Activated CD8-positive, alpha-beta T cell treated with anti-CD3 and anti-CD28 coated beads for 36 hours (primary cell): ENCODE results near the gene PROSER3. TPM values are rescaled to one million over a fixed set of nuclear protein-coding genes. Genes with fewer than 3 reads are reported as not detected.

ENCODE experiments used
- ATAC-seq: fragments of 200-7000 bp; cut with Tn5 transposase; one replicate; pipeline ENCODE4 v1.10.0; 2021; ENCODE audit warnings: mild to moderate bottlenecking, moderate library complexity
- CTCF ChIA-PET: fragments of 350-600 bp; sonication (Branson Sonifier 250); formaldehyde crosslinking; loops from one replicate; lab custom pipeline; 2021; ENCODE audit warnings: antibody characterized with exemption; lab: Charles Lee
- POLR2A ChIA-PET: fragments of 350-600 bp; sonication (Branson Sonifier 250); formaldehyde crosslinking; loops from one replicate; lab custom pipeline; 2021; ENCODE audit warnings: antibody characterized with exemption; lab: Charles Lee
- DNase-seq: peaks from one replicate; pipeline ENCODE4 v3.0.0-alpha.2; 2020
- H3K27ac Mint-ChIP-seq: one replicate; pipeline ENCODE4 v1.8.0; 2021; ENCODE audit warnings: mild to moderate bottlenecking, mixed read lengths
- H3K27me3 Mint-ChIP-seq: one replicate; pipeline ENCODE4 v1.8.0; 2021; ENCODE audit warnings: mixed read lengths
- H3K36me3 Mint-ChIP-seq: one replicate; pipeline ENCODE4 v1.8.0; 2021; ENCODE audit warnings: low read depth, mixed read lengths
- H3K4me1 Mint-ChIP-seq: one replicate; pipeline ENCODE4 v1.8.0; 2021; ENCODE audit warnings: low read depth, mixed read lengths
- H3K4me3 Mint-ChIP-seq: one replicate; pipeline ENCODE4 v1.8.0; 2021; ENCODE audit warnings: mild to moderate bottlenecking, moderate library complexity, mixed read lengths
- H3K9me3 Mint-ChIP-seq: one replicate; pipeline ENCODE4 v1.8.0; 2021; ENCODE audit warnings: mixed read lengths
- intact Hi-C: fragments of 100-400 bp; cut with micrococcal nuclease; formaldehyde crosslinking; loops from one replicate; pipeline ENCODE4 v1.10.0; 2022
- total RNA-seq, 2 experiments: library from RNA; stranded (reverse); gene quantifications; one replicate each; pipeline ENCODE4 v1.2.3, GENCODE V29; 2021
- TF ChIP-seq, protein P1 (sequence below): fragments of 200-600 bp; IDR thresholded peaks from one replicate; pipeline ENCODE4 v1.8.0; 2022; ENCODE audit warnings: antibody characterized with exemption, mild to moderate bottlenecking

PROSER3 gene
- total RNA-seq, 2 experiments from 2014 or later: 40.7 to 41.1 TPM

DNA sequence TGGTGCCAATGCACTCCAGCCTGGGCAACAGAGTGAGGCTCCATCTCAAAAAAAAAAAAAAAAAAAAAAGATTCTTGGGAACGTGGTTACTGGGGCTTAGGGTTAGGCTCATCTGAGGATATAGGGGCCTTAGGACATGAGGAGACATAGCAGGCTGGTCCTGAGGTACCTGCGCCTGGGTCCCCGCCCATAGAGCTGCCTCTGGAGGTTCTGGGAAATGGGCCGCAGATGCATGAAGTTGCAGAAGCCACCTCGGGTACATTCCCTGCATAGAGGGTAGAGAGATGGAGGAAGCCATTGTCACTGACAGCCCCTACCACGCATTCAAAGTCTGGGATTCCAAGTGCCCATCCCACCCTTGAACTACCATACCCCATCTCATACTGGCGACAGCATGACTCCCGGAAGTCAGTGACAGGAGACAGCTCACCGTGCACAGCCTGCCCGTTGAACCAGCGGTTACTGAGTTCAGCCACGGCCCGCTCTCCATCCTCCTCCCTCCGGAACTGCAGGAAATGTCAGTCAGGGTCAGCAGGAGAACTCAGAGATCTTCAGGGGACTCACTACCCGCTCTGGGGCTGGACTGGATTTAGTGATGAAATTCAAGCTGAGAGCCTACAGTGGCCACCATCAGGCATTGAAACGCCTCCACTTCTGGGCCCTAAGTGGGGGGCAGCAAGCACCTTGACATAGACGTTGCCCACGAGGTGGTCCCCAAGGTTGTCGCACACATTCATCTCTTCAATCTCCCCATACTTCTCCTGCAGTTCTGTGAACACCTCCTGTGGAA is 14.1 kb upstream of the PROSER3 start:
- POLR2A ChIA-PET: interaction anchor here (0.6 to 7.5 kb wide), 10 partner anchors 9 to 133 kb away, joined by 3 to 99 read pairs (median 5); partner anchors contain the start of genes COX6B1, HSPB6 and KMT2B
- H3K27me3 Mint-ChIP-seq: no peaks in the 10 kb centered on the region
- CTCF ChIA-PET: interaction anchor here (1.1 to 4.4 kb wide), 6 partner anchors 12 to 76 kb away, joined by 3 to 18 read pairs (median 6); no protein-coding TSS in a partner anchor
- H3K36me3 Mint-ChIP-seq: peaks cover 40% of the 10 kb centered on the region
- intact Hi-C loops: no loop called here
- peak overlapping the region; percentile 87 for H3K4me3 Mint-ChIP-seq
- H3K4me1 Mint-ChIP-seq: peaks cover 37% of the 10 kb centered on the region
- peak overlapping the region; percentile 97 for H3K27ac Mint-ChIP-seq
- TF ChIP-seq, protein P1, sequence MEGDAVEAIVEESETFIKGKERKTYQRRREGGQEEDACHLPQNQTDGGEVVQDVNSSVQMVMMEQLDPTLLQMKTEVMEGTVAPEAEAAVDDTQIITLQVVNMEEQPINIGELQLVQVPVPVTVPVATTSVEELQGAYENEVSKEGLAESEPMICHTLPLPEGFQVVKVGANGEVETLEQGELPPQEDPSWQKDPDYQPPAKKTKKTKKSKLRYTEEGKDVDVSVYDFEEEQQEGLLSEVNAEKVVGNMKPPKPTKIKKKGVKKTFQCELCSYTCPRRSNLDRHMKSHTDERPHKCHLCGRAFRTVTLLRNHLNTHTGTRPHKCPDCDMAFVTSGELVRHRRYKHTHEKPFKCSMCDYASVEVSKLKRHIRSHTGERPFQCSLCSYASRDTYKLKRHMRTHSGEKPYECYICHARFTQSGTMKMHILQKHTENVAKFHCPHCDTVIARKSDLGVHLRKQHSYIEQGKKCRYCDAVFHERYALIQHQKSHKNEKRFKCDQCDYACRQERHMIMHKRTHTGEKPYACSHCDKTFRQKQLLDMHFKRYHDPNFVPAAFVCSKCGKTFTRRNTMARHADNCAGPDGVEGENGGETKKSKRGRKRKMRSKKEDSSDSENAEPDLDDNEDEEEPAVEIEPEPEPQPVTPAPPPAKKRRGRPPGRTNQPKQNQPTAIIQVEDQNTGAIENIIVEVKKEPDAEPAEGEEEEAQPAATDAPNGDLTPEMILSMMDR: no peak
- DNase-seq: no peak
- no peak for ATAC-seq
- no peaks in the 10 kb centered on the region for H3K9me3 Mint-ChIP-seq

DNA sequence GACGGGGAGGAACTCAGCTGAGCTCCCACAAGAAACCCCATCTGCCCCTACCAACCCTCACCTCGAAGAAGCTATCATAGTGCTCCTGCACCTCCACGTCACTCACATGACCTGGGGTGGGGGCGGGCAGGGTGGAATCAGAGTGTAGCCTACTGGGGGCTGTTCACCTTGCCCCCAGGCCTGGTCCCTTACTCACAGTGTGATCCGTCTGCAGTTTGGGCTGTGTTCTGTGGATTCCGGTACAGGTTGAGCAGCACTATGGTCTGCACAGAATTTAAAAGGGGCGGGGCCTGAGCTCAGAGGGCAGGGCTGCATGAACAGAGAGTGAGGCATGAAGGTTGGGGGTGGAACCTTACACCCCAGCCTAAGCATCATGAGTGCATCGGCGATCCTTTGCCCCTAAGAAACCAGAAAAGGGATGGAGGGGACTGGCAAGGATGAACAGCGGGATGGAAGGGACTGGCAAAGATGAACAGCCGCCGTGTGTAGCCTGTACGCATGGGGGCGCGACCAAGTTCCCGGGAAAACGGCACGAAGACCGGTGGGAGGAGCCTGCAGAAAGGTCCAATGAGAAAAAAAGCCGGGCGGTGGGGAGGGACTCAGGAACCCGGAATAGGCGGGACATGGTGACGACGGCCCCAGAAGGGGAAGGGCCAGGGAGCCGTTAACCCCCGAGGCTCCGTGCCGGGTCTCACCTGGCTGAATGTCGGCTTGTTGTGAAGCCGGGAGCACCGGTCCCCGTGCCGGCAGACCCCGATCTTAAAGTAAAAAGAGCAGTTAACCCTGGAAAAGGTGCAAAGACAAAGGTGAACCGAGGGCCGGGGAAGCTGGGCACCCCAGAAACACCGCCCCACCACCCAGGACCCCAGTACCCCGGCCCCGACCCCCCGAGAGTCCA is 13.3 kb upstream of the PROSER3 start:
- intact Hi-C loops: loop anchor here (5.0 kb wide), 1 partner anchor 32 kb away; no protein-coding TSS in a partner anchor
- TF ChIP-seq, protein P1: no peak
- peaks cover 37% of the 10 kb centered on the region for H3K4me1 Mint-ChIP-seq
- no peaks in the 10 kb centered on the region for H3K27me3 Mint-ChIP-seq
- CTCF ChIA-PET: interaction anchor here (1.4 to 4.4 kb wide), 5 partner anchors 8 to 75 kb away, joined by 3 to 18 read pairs (median 3); no protein-coding TSS in a partner anchor
- DNase-seq (peak; percentile 97), ATAC-seq (peak; percentile 54)
- POLR2A ChIA-PET: interaction anchor here (0.6 to 7.5 kb wide), 16 partner anchors 10 to 156 kb away, joined by 3 to 99 read pairs (median 4); partner anchors contain the start of genes COX6B1, HSPB6, KMT2B and NFKBID
- H3K36me3 Mint-ChIP-seq: peaks cover 38% of the 10 kb centered on the region
- H3K9me3 Mint-ChIP-seq: no peaks in the 10 kb centered on the region
- H3K4me3 Mint-ChIP-seq: peak overlapping the region; percentile 87
- H3K27ac Mint-ChIP-seq: peak overlapping the region; percentile 97

DNA sequence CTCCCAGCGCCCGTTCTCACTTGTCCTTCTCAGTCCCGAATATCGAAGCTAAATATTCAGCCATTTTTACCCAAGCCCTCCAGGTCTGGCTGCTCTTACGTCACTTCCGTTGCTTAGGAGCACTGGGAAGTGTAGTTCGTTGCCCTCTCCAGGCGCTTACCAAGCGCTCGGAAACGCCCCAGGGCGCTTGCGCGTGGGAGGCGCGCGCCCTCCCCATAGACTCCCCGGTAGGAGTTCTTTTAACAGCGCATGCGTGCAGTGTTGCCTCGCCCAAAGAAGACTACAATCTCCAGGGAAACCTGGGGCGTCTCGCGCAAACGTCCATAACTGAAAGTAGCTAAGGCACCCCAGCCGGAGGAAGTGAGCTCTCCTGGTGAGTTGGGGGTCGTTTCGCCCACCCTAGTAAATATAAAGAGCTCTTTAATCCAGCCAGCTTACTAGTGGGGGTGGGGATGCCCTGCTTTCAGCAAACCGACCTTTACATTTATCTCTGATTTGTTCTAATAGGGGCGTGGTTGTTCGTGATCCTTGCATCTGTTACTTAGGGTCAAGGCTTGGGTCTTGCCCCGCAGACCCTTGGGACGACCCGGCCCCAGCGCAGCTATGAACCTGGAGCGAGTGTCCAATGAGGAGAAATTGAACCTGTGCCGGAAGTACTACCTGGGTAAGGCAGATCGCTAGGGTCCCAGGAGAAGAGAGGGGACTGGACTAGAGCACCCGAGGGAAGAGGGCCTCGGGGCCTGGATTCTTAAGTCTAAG is 12.5 kb upstream of the PROSER3 start, which contains the start of the genes PSENEN and U2AF1L4:
Gene PSENEN, plus strand, starts transcription at position 324 of the 759 bp plus-strand sequence. Its CDS starts 280 bp downstream, at position 604.
Gene U2AF1L4, minus strand, starts transcription at position 91 of the 759 bp plus-strand sequence. Its CDS starts 27 bp downstream, at position 64.
- Mint-ChIP-seq H3K4me1 (peaks cover 43% of the 10 kb centered on the region), H3K9me3 (no peaks in the 10 kb centered on the region), H3K4me3 (peak within 1 kb of the TSS; percentile 87), H3K36me3 (peaks cover 36% of the 10 kb centered on the region), H3K27me3 (no peaks in the 10 kb centered on the region), H3K27ac (peak within 1 kb of the TSS; percentile 97)
- ATAC-seq (peak; percentile 50), DNase-seq (peak; percentile 98)
- ChIA-PET CTCF (interaction anchor here (1.4 to 4.4 kb wide), 5 partner anchors 8 to 74 kb away, joined by 3 to 18 read pairs (median 3); no protein-coding TSS in a partner anchor), POLR2A (interaction anchor here (0.6 to 7.5 kb wide), 11 partner anchors 9 to 156 kb away, joined by 3 to 99 read pairs (median 4); partner anchors contain the start of genes HSPB6 and NFKBID)
- intact Hi-C loops: loop anchor here (5.0 kb wide), 1 partner anchor 33 kb away; no protein-coding TSS in a partner anchor
- TF ChIP-seq, protein P1: no peak

DNA sequence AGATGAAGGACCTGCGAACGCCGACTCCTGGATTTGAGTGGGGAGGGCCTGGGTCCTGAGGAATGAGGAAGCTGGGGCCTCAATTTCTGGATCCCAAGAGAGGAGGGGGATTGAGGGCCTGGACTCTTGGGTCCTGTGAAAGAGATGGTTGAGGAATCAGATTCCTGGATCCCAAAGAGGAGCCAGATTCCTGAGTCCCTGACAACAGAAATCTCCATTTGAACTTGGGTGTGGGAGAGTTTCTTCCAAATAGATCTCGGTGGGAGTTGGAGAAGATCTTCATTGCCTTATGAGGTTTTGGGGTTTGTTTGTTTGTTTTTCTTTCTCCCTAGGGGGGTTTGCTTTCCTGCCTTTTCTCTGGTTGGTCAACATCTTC is 11.9 kb upstream of the PROSER3 start:
- peak overlapping the region; percentile 87 for H3K4me3 Mint-ChIP-seq
- POLR2A ChIA-PET: interaction anchor here (0.9 to 7.5 kb wide), 9 partner anchors 9 to 155 kb away, joined by 3 to 99 read pairs (median 4); partner anchors contain the start of genes HSPB6 and NFKBID
- H3K4me1 Mint-ChIP-seq: peaks cover 43% of the 10 kb centered on the region
- H3K27me3 Mint-ChIP-seq: no peaks in the 10 kb centered on the region
- CTCF ChIA-PET: interaction anchor here (1.4 to 4.4 kb wide), 4 partner anchors 9 to 73 kb away, joined by 3 to 18 read pairs (median 6); no protein-coding TSS in a partner anchor
- ATAC-seq (no peak), DNase-seq (no peak)
- TF ChIP-seq, protein P1: no peak
- H3K36me3 Mint-ChIP-seq: peaks cover 31% of the 10 kb centered on the region
- no peaks in the 10 kb centered on the region for H3K9me3 Mint-ChIP-seq
- intact Hi-C loops: loop anchor here (5.0 kb wide), 1 partner anchor 34 kb away; no protein-coding TSS in a partner anchor
- peak overlapping the region; percentile 97 for H3K27ac Mint-ChIP-seq
